ENCODE data around the gene NUDT22.

Gene NUDT22

GRCh38 chr11:64250415-64251015, 24.4 kb downstream of the NUDT22 start:
- peak overlapping the region in 8 of 11 experiments; percentile 42 to 95 (median 73); a peak in 13 of 22 replicates for H3K27ac ChIP-seq
- H3K4me3 ChIP-seq, result peak overlapping the region; percentile 71 to 96 (median 90)

DNA sequence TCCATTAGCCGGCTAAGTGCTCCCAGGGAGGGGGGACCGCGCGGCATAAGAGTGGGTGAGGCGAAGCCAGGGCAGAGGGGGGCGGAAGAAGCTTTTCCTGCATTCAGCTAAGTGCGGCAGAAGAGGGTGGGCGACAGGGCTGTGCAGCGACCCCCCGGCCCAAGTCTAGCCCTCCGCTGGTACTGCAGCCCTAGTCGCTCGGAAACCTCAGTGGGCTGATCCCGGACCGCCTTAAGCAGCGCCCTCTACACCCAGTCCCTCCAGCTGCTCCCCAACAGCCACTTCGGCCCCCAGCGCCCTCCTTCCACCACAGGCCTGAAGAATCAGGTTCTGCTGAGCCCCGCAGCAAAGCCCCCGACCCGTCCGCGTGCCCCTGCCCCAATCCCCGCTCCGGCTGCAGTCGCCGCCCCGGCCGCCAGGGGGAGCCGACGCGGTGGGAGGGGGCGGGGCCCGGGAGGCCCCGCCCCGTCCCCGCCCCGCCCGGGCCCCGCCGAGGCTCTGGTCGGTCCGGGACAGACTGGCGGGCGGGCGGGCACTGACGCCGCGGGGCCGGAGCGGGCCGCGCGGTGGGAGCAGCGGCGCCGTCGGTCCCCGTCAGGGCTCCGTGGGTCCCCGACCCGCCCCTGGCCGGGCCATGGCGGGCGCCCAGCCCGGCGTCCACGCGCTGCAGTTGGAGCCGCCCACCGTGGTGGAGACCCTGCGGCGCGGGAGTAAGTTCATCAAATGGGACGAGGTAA, 25.1 kb downstream of the NUDT22 start, which contains the start of gene PLCB3:
Gene PLCB3, plus strand, starts transcription at position 515 of the 737 bp plus-strand sequence. Its CDS starts 120 bp downstream, at position 635.
- Histone ChIP-seq H3K9me3 (replicated peaks in 1 of 11) (no peaks in the 10 kb centered on the region), H3K9ac (peak within 1 kb of the TSS; percentile 75 to 95 (median 85)), H3K27ac (peak within 1 kb of the TSS; percentile 23 to 95 (median 71); a peak in 21 of 22 replicates), H3K27me3 (no peaks in the 10 kb centered on the region), H3K4me2 (peak within 1 kb of the TSS; percentile 92 to 100 (median 99)), H3K4me3 (peak within 1 kb of the TSS; percentile 71 to 96 (median 90)), H4K20me1 (peaks cover 17 to 38% (median 25%) of the 10 kb centered on the region in 11 experiments; a peak in 19 of 22 replicates), H3K4me1 (peaks cover 46 to 72% (median 68%) of the 10 kb centered on the region in 10 experiments), H3K36me3 (peaks cover 19 to 27% (median 21%) of the 10 kb centered on the region in 11 experiments)
- TF ChIP-seq Cebpa-rat (IDR thresholded peaks at IDR 0.05), result no peak

More at GRCh38 chr11:64250415-64251015, 24.4 kb downstream of the NUDT22 start:
- TF ChIP-seq Cebpa-rat (IDR thresholded peaks at IDR 0.05), result no peak
- H3K9ac ChIP-seq, result peak overlapping the region; percentile 75 to 95 (median 85)
- H3K4me1 ChIP-seq, result peaks cover 46 to 72% (median 68%) of the 10 kb centered on the region in 10 experiments
- peaks cover 13 to 21% (median 15%) of the 10 kb centered on the region in 11 experiments for H3K36me3 ChIP-seq
- H4K20me1 ChIP-seq, result peaks cover 21 to 40% (median 27%) of the 10 kb centered on the region in 11 experiments; a peak in 21 of 22 replicates
- no peaks in the 10 kb centered on the region for H3K27me3 ChIP-seq
- H3K9me3 ChIP-seq (replicated peaks in 1 of 11), result no peaks in the 10 kb centered on the region
- H3K4me2 ChIP-seq, result peak overlapping the region; percentile 92 to 100 (median 99)

DNA sequence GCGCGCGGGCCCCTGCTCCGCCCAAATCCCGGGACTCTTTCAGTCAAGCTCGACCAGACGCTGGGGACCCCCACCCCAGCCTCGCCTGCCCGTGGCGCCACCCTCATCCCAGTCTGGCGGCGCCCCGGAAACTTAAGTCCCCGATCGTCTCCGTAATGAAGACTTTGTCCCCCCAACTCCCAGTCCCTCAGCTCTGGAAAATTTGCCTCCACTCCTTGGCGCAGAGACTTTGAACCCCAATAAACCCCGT, 25.6 kb downstream of the NUDT22 start:
- Histone ChIP-seq H3K4me1 (peaks cover 46 to 72% (median 68%) of the 10 kb centered on the region in 10 experiments), H4K20me1 (peaks cover 17 to 42% (median 28%) of the 10 kb centered on the region in 11 experiments; a peak in 19 of 22 replicates), H3K27me3 (no peaks in the 10 kb centered on the region), H3K9ac (peak overlapping the region; percentile 75 to 95 (median 85)), H3K9me3 (replicated peaks in 1 of 11) (no peaks in the 10 kb centered on the region), H3K4me2 (peak overlapping the region; percentile 92 to 100 (median 99)), H3K36me3 (peaks cover 24 to 32% (median 26%) of the 10 kb centered on the region in 11 experiments), H3K4me3 (peak overlapping the region; percentile 71 to 96 (median 90)), H3K27ac (peak overlapping the region; percentile 23 to 95 (median 71); a peak in 21 of 22 replicates)
- no peak for TF ChIP-seq Cebpa-rat (IDR thresholded peaks at IDR 0.05)

DNA sequence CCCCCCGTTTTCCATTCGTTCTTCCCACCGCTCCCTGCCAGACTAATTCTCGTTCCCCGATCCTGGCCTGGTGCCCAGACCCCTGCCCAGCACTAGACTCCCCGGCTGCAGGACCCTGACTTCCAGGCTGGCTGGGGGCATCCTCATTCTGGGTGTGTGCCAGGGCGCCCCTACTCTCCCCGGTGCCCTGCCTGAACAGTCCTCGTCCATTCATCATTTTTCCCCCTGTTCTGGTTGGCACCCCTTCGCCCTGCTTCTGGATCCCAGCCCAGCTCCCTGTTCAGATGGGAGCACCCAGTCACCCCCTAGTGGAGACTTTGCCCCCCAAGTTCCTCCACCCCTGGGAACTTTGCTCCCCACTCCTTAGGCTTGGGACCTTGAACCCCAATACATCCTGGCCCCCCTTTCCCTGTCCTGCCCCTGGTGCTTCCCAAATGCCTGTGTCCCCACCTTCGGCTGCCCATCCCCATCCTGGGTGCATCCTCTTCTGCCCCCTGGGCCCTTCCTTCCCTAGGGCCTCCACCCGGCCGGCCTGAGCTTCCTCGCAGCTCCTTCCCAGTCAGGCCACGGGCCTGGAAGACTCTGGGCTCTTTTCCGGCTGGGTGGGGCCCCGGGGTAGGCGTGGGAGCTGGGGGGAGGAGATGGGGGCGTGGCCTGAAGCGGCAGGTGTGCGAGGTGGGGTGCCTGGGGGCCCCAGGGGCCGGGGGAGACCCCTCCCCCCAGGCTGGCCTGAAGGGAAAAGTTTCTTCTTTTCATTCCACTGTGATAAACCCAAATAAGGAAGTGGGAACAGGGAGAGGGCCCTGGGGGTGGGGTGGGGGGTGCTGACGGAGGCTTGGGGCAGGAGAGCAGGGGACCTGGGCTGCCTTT, 26.2 kb downstream of the NUDT22 start:
- TF ChIP-seq Cebpa-rat (IDR thresholded peaks at IDR 0.05), result no peak
- Histone ChIP-seq H3K9me3 (replicated peaks in 1 of 11) (no peaks in the 10 kb centered on the region), H4K20me1 (peaks cover 17 to 47% (median 28%) of the 10 kb centered on the region in 11 experiments; a peak in 19 of 22 replicates), H3K4me1 (peaks cover 46 to 69% (median 64%) of the 10 kb centered on the region in 10 experiments), H3K27ac (peak overlapping the region; percentile 23 to 95 (median 71); a peak in 21 of 22 replicates), H3K4me2 (peak overlapping the region; percentile 92 to 100 (median 99)), H3K27me3 (no peaks in the 10 kb centered on the region), H3K4me3 (peak overlapping the region; percentile 71 to 96 (median 90)), H3K9ac (peak overlapping the region; percentile 75 to 95 (median 85)), H3K36me3 (peaks cover 30 to 38% (median 32%) of the 10 kb centered on the region in 11 experiments)

DNA sequence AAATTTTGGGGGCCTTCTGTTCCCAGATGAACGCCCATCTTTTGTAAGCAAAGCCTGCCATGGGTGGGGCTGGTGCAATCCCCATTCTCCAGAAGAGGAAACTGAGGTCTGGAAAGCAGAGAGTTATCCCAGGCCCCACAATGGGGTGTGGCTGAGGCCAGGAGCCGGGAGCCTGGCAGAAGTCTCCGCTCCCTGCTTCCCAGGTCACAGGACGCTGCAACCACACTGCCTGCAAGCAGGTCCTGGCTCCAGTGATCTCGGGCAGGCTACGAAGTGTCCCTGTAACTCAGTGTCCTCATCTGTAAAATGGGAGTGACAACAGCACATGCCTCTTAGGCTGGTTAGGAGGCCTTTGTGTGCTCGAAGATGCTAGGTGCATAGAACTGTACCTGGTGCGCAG, 27.0 kb downstream of the NUDT22 start:
- H4K20me1 ChIP-seq, result peaks cover 17 to 53% (median 28%) of the 10 kb centered on the region in 11 experiments; a peak in 19 of 22 replicates
- H3K9me3 ChIP-seq (replicated peaks in 1 of 11), result no peaks in the 10 kb centered on the region
- H3K27ac ChIP-seq, result peak overlapping the region in 5 of 11 experiments; percentile 15 to 95 (median 71); a peak in 7 of 22 replicates
- no peak for TF ChIP-seq Cebpa-rat (IDR thresholded peaks at IDR 0.05)
- peaks cover 40 to 60% (median 56%) of the 10 kb centered on the region in 10 experiments for H3K4me1 ChIP-seq
- peak overlapping the region; percentile 92 to 100 (median 99) for H3K4me2 ChIP-seq
- peak overlapping the region; percentile 71 to 96 (median 90); a peak in 19 of 20 replicates for H3K4me3 ChIP-seq
- no peaks in the 10 kb centered on the region for H3K27me3 ChIP-seq
- peak overlapping the region; percentile 27 to 95 (median 84); a peak in 18 of 22 replicates for H3K9ac ChIP-seq
- H3K36me3 ChIP-seq, result peaks cover 36 to 46% (median 39%) of the 10 kb centered on the region in 11 experiments

- Histone ChIP-seq H3K9me3 (replicated peaks in 1 of 11) (no peaks in the 10 kb centered on the region), H4K20me1 (peaks cover 17 to 58% (median 28%) of the 10 kb centered on the region in 11 experiments; a peak in 19 of 22 replicates), H3K27ac (peak overlapping the region in 2 of 11 experiments; percentile 8 to 31; a peak in 2 of 22 replicates), H3K9ac (peak overlapping the region; percentile 5 to 95 (median 83); a peak in 14 of 22 replicates), H3K4me1 (peaks cover 39 to 56% (median 52%) of the 10 kb centered on the region in 10 experiments), H3K4me3 (peak overlapping the region in 4 of 10 experiments; percentile 94 to 95 (median 94); a peak in 6 of 20 replicates), H3K27me3 (no peaks in the 10 kb centered on the region), H3K4me2 (peak overlapping the region; percentile 92 to 100 (median 99)), H3K36me3 (peaks cover 40 to 50% (median 43%) of the 10 kb centered on the region in 11 experiments)
- no peak for TF ChIP-seq Cebpa-rat (IDR thresholded peaks at IDR 0.05)
Observed at GRCh38 chr11:64253481-64253880, 27.4 kb downstream of the NUDT22 start.

- peak overlapping the region in 3 of 11 experiments; percentile 28 to 95 (median 47); a peak in 2 of 22 replicates for H3K9ac ChIP-seq
- TF ChIP-seq Cebpa-rat (IDR thresholded peaks at IDR 0.05), result no peak
- peaks cover 36 to 48% (median 43%) of the 10 kb centered on the region in 10 experiments for H3K4me1 ChIP-seq
- H3K27ac ChIP-seq, result peak overlapping the region in 1 of 11 experiments; percentile 40; a peak in 1 of 22 replicates
- H4K20me1 ChIP-seq, result peaks cover 17 to 66% (median 28%) of the 10 kb centered on the region in 11 experiments; a peak in 19 of 22 replicates
- H3K4me3 ChIP-seq, result 0 out of 20 replicates have a peak overlapping the region, but pooled peaks of 1 of the 10 experiments have one; percentile 94
- H3K36me3 ChIP-seq, result peaks cover 49 to 59% (median 52%) of the 10 kb centered on the region in 11 experiments
- H3K4me2 ChIP-seq, result peak overlapping the region; percentile 92 to 100 (median 99); a peak in 16 of 22 replicates
- H3K9me3 ChIP-seq (replicated peaks in 1 of 11), result no peaks in the 10 kb centered on the region
- no peaks in the 10 kb centered on the region for H3K27me3 ChIP-seq
Observed at GRCh38 chr11:64254326-64254725, 28.3 kb downstream of the NUDT22 start.
